K562 (cell line): ENCODE measurements around the gene RAB3GAP2. TPM values are rescaled to one million over a fixed set of nuclear protein-coding genes. Genes with fewer than 3 reads are reported as not detected.

Experiments
- CTCF ChIP-seq, 3 experiments: IDR thresholded peaks in 2 of 3; conservative IDR thresholded peaks in 1 of 3; 2 replicates each; pipeline ENCODE4 v1.5.1; 2011 to 2012; ENCODE audit warnings: low read length in 3 of 3, mild to moderate bottlenecking in 3 of 3, control low read depth in 2 of 3, improper control_type of control experiment in 1 of 3, inconsistent platforms in 1 of 3, low read depth in 1 of 3, mixed read lengths in 1 of 3, moderate library complexity in 1 of 3; ENCODE audit not compliant: insufficient read depth in 2 of 3
- CTCFL ChIP-seq: IDR thresholded peaks from 2 replicates; pipeline ENCODE4 v1.6.1; 2011; ENCODE audit warnings: borderline replicate concordance, low read depth, mild to moderate bottlenecking, moderate library complexity, low read length; ENCODE audit not compliant: insufficient read depth, poor library complexity, severe bottlenecking
- HDAC3 ChIP-seq: fragments of 450-650 bp; IDR thresholded peaks from 2 replicates; pipeline ENCODE4 v1.6.1; 2018; ENCODE audit warnings: borderline replicate concordance, mild to moderate bottlenecking, moderate library complexity; ENCODE audit not compliant: partially characterized antibody
- RAD21 ChIP-seq, 2 experiments: fragments of 250-450 bp in 1 of 2; fragments of 450-650 bp in 1 of 2; sonication (Bioruptor Pico) in 1 of 2; formaldehyde crosslinking in 1 of 2; IDR thresholded peaks in 1 of 2; conservative IDR thresholded peaks in 1 of 2; 2 replicates each; pipeline versions ENCODE4 v1.4.0 to v1.8.0; 2020 to 2022; ENCODE audit warnings: mild to moderate bottlenecking in 2 of 2, moderate library complexity in 1 of 2
- polyA plus RNA-seq, 8 experiments: library from polyadenylated mRNA; depleted of rRNA in 4 of 8; stranded (reverse) in 5 of 8; unstranded in 3 of 8; fragments of >200 nt; fragmentation: Nextera tagmentation in 2 of 8; fragmentation: Illumina TruSeq in 1 of 8; extraction: Ambion mirVana in 2 of 8; extraction: Trizol in 1 of 8; gene quantifications; 2 replicates each; pipeline versions ENCODE4 v1.2.1 to v1.2.3, GENCODE V29; 2011 to 2014; ENCODE audit warnings: inconsistent platforms in 1 of 8, missing spikeins in 1 of 8
- total RNA-seq, 7 experiments: library from RNA; depleted of rRNA in 6 of 7; stranded (reverse); fragments of >200 nt in 6 of 7; fragmentation: Illumina TruSeq in 2 of 7; extraction: Trizol in 2 of 7; gene quantifications; 2 replicates each; pipeline versions ENCODE4 v1.2.1 to v1.2.3, GENCODE V29; 2011 to 2021; ENCODE audit warnings: low replicate concordance in 1 of 7

Gene RAB3GAP2
- total and polyA plus RNA-seq, 9 of the 15 experiments (the other 6 are each of a cell fraction or from before 2014, with no cell fraction given) = 14.1 to 69.1 (median 32.2) TPM

GRCh38 chr1:220218397-220219135 lies 53.7 kb downstream of the RAB3GAP2 start (continued):
- TF ChIP-seq CTCFL = peak; percentile 7
- peak; percentile 38 for TF ChIP-seq HDAC3
- TF ChIP-seq CTCF (IDR thresholded peaks at IDR 0.05 in 2 of 3, conservative IDR thresholded peaks at IDR 0.05 in 1 of 3; ENCODE audit: insufficient read depth in 2 of 3, low read depth in 1 of 3, low read length in 3 of 3) = peak; percentile 69 to 83 (median 73)
- peak; percentile 74 to 82 for TF ChIP-seq RAD21 (CRISPR knock-in tag; conservative IDR thresholded peaks at IDR 0.05 in 1 of 2, IDR thresholded peaks at IDR 0.05 in 1 of 2)
